Esophagus squamous epithelium (tissue), 5 donors: Measurements from ENCODE around the gene ING3. TPM values are rescaled to one million over a fixed set of nuclear protein-coding genes. Genes with fewer than 3 reads are reported as not detected.

Source experiments
- DNase-seq: peaks from one replicate; lab custom pipeline; 2025; lab: John Stamatoyannopoulos, UW
- H3K27ac ChIP-seq, 4 donors: fragments of 200-600 bp; sonication (generic); one replicate each; pipeline ENCODE4 v1.5.1; 2016 to 2019; ENCODE audit warnings: mild to moderate bottlenecking in 1 of 4
- H3K27me3 ChIP-seq, 4 donors: fragments of 200-600 bp; sonication (generic); 1 replicate in 3 of 4; 2 replicates in 1 of 4; pipeline versions ENCODE4 v1.5.1 to v1.6.0; 2017 to 2021; ENCODE audit warnings: antibody characterized with exemption in 1 of 4
- H3K36me3 ChIP-seq, 3 donors: fragments of 200-600 bp; sonication (generic); one replicate each; pipeline ENCODE4 v1.5.1; 2016 to 2019
- H3K4me1 ChIP-seq, 3 donors: fragments of 200-600 bp; sonication (generic); one replicate each; pipeline ENCODE4 v1.5.1; 2017 to 2019
- H3K4me3 ChIP-seq, 4 donors: fragments of 200-600 bp; sonication (generic); 1 replicate in 3 of 4; 2 replicates in 1 of 4; pipeline ENCODE4 v1.5.1; 2016 to 2019; ENCODE audit warnings: mild to moderate bottlenecking in 2 of 4, moderate library complexity in 1 of 4
- H3K9me3 ChIP-seq, 3 donors: fragments of 200-600 bp; sonication (generic); one replicate each; pipeline ENCODE4 v1.5.1; 2016 to 2019
- CTCF ChIP-seq, 6 experiments: fragments of 450-650 bp in 4 of 6; fragments of 200-600 bp in 2 of 6; sonication (generic) in 2 of 6; IDR thresholded peaks; one replicate each; pipeline ENCODE4 v1.5.1; 2016 to 2019; ENCODE audit warnings: antibody characterized with exemption in 6 of 6, mild to moderate bottlenecking in 4 of 6, moderate library complexity in 4 of 6
- POLR2A ChIP-seq, 4 donors: fragments of 450-650 bp; IDR thresholded peaks; one replicate each; pipeline ENCODE4 v1.6.1; 2017; ENCODE audit warnings: antibody characterized with exemption in 4 of 4, mild to moderate bottlenecking in 4 of 4, moderate library complexity in 3 of 4
- WGBS, 2 donors: methylation state at CpG; one replicate each; pipeline ENCODE4 v1.1.5; 2018; 5-methylcytosine and 5-hydroxymethylcytosine counted together
- intact Hi-C: fragments of 100-400 bp; cut with DNase I; formaldehyde crosslinking; loops from one replicate; pipeline ENCODE4 v1.15.0; 2022
- total RNA-seq, 4 donors: library from RNA; depleted of rRNA; stranded (reverse); fragments of >200 nt; gene quantifications; one replicate each; pipeline ENCODE4 v1.1.0, GENCODE V29; 2016
- donor health status: DM: yes; HTN: yes; CAD: no.

ING3 gene
- total RNA-seq = 10 to 100 TPM; 12.5 to 15.8 (median 14.4) TPM

- Histone ChIP-seq H3K4me1 (peaks cover 5 to 28% (median 11%) of the 10 kb centered on the region in 3 donors), H3K27ac (peak within 1 kb of the TSS; percentile 97 to 99 (median 98)), H3K9me3 (no peaks in the 10 kb centered on the region), H3K36me3 (peaks cover 0 to 25% (median 0%) of the 10 kb centered on the region in 3 donors), H3K4me3 (peak within 1 kb of the TSS; percentile 56 to 87 (median 74)), H3K27me3 (no peaks in the 10 kb centered on the region)
- intact Hi-C loops = no loop called here
- TF ChIP-seq POLR2A (IDR thresholded peaks at IDR 0.05) (peak in 1 of 4 donors; percentile 53), CTCF (IDR thresholded peaks at IDR 0.05) (no peak)
- 1% methylated on average over 38 to 44 of the region's 71 CpGs for WGBS, 2 donors
- DNase-seq = peak; percentile 86
Observed at GRCh38 chr7:120950539-120951308, at the start of gene ING3. ING3 (plus strand) TSS chr7:120950777; CDS start chr7:120950897, 120 bp downstream.

GRCh38 chr7:120915314-120916105 is 35.1 kb upstream of the ING3 start:
- H3K4me3 ChIP-seq = no peak overlapping the region
- TF ChIP-seq POLR2A (IDR thresholded peaks at IDR 0.05) (no peak), CTCF (IDR thresholded peaks at IDR 0.05) (no peak)

GRCh38 chr7:120916121-120916520 is 34.5 kb upstream of the ING3 start:
- Histone ChIP-seq H3K36me3 (no peaks in the 10 kb centered on the region), H3K9me3 (no peaks in the 10 kb centered on the region), H3K4me3 (no peak overlapping the region), H3K4me1 (no peaks in the 10 kb centered on the region), H3K27me3 (no peaks in the 10 kb centered on the region), H3K27ac (no peak overlapping the region)
- DNase-seq = no peak
- intact Hi-C loops = no loop called here
- TF ChIP-seq POLR2A (IDR thresholded peaks at IDR 0.05) = no peak
- TF ChIP-seq CTCF (IDR thresholded peaks at IDR 0.05) = no peak
- WGBS, 2 donors = 38 to 64% methylated on average over 3 of the region's 3 CpGs

More at GRCh38 chr7:120915314-120916105, 35.1 kb upstream of the ING3 start:
- Histone ChIP-seq H3K4me1 (no peaks in the 10 kb centered on the region), H3K27ac (no peak overlapping the region), H3K27me3 (no peaks in the 10 kb centered on the region), H3K36me3 (no peaks in the 10 kb centered on the region), H3K9me3 (no peaks in the 10 kb centered on the region)
- intact Hi-C loops = no loop called here
- WGBS, 2 donors = 63 to 80% methylated on average over 2 of the region's 2 CpGs
- DNase-seq = no peak

- TF ChIP-seq CTCF (IDR thresholded peaks at IDR 0.05) (no peak), POLR2A (IDR thresholded peaks at IDR 0.05) (no peak)
- Histone ChIP-seq H3K9me3 (no peaks in the 10 kb centered on the region), H3K4me3 (no peak overlapping the region), H3K27ac (no peak overlapping the region), H3K4me1 (no peaks in the 10 kb centered on the region), H3K36me3 (no peaks in the 10 kb centered on the region), H3K27me3 (no peaks in the 10 kb centered on the region)
- intact Hi-C loops = no loop called here
- 87 to 89% methylated on average over 1 of the region's 1 CpG for WGBS, 2 donors
- no peak for DNase-seq
Observed at GRCh38 chr7:120916538-120916937, 34.0 kb upstream of the ING3 start.

GRCh38 chr7:120919466-120919865 is 31.1 kb upstream of the ING3 start:
- Histone ChIP-seq H3K4me1 (no peaks in the 10 kb centered on the region), H3K4me3 (no peak overlapping the region), H3K9me3 (no peaks in the 10 kb centered on the region), H3K36me3 (no peaks in the 10 kb centered on the region), H3K27ac (no peak overlapping the region), H3K27me3 (no peaks in the 10 kb centered on the region)
- DNase-seq = no peak
- intact Hi-C loops = no loop called here
- TF ChIP-seq POLR2A (IDR thresholded peaks at IDR 0.05) = no peak
- no peak for TF ChIP-seq CTCF (IDR thresholded peaks at IDR 0.05)
